PFSK-1 (cell line): Measurements from ENCODE around the gene STAP2.

Experiments used
- REST ChIP-seq, 2 experiments: IDR thresholded peaks; 2 replicates each; pipeline versions ENCODE4 v1.6.1 to v1.8.0; 2011 to 2012; ENCODE audit warnings: low read depth in 2 of 2, low read length in 2 of 2, control low read depth in 1 of 2, inconsistent platforms in 1 of 2, mild to moderate bottlenecking in 1 of 2, moderate library complexity in 1 of 2; ENCODE audit not compliant: insufficient read depth in 1 of 2
- SIN3A ChIP-seq: IDR thresholded peaks from 2 replicates; pipeline ENCODE4 v1.6.1; 2012; ENCODE audit warnings: mild to moderate bottlenecking, low read length, moderate library complexity, borderline replicate concordance; ENCODE audit not compliant: insufficient read depth
- TAF1 ChIP-seq: IDR thresholded peaks from 2 replicates; pipeline ENCODE4 v1.6.1; 2012; ENCODE audit warnings: low read length, control low read depth, borderline replicate concordance; ENCODE audit not compliant: insufficient read depth

GRCh38 chr19:4367336-4367723 lies 28.7 kb upstream of the STAP2 start:
- TF ChIP-seq TAF1 (no peak), SIN3A (no peak), REST (IDR thresholded peaks at IDR 0.05; ENCODE audit: insufficient read depth in 1 of 2, low read depth in 2 of 2, low read length in 2 of 2) (no peak)
